Nephron (organoid): ENCODE results near the gene TLX1.

Source experiments
- H3K27ac Mint-ChIP-seq, 3 experiments: 2 replicates each; pipeline ENCODE4 v1.8.0; 2020; ENCODE audit warnings: mixed read lengths in 3 of 3, mild to moderate bottlenecking in 2 of 3, moderate library complexity in 1 of 3
- H3K27me3 Mint-ChIP-seq: 2 replicates; pipeline ENCODE4 v1.8.0; 2021; ENCODE audit warnings: low read depth, mild to moderate bottlenecking, moderate library complexity, mixed read lengths
- H3K36me3 Mint-ChIP-seq: 2 replicates; pipeline ENCODE4 v1.8.0; 2020; ENCODE audit warnings: low read depth, mixed read lengths
- H3K4me1 Mint-ChIP-seq: 2 replicates; pipeline ENCODE4 v1.8.0; 2020; ENCODE audit warnings: mixed read lengths
- H3K4me3 Mint-ChIP-seq, 3 experiments: 2 replicates each; pipeline ENCODE4 v1.8.0; 2020; ENCODE audit warnings: mild to moderate bottlenecking in 3 of 3, mixed read lengths in 3 of 3, moderate library complexity in 2 of 3
- H3K9me3 Mint-ChIP-seq: 2 replicates; pipeline ENCODE4 v1.8.0; 2020; ENCODE audit warnings: mixed read lengths
- CTCF ChIP-seq, 3 experiments: fragments of 200-600 bp; sonication (generic); IDR thresholded peaks; one replicate each; pipeline ENCODE4 v1.5.0; 2021; ENCODE audit warnings: antibody characterized with exemption in 3 of 3; ENCODE audit not compliant: unreplicated experiment in 3 of 3

The TLX1 gene

GRCh38 chr10:101134299-101135127 lies 3.4 kb downstream of the TLX1 start:
- Mint-ChIP-seq H3K27me3 (peaks cover 97% of the 10 kb centered on the region), H3K27ac (no peak overlapping the region), H3K9me3 (no peaks in the 10 kb centered on the region), H3K4me1 (peaks cover 17% of the 10 kb centered on the region), H3K4me3 (peak overlapping the region; percentile 14 to 69 (median 58)), H3K36me3 (no peaks in the 10 kb centered on the region)
- no peak for TF ChIP-seq CTCF (IDR thresholded peaks at IDR 0.05; ENCODE audit: unreplicated experiment in 3 of 3)

GRCh38 chr10:101135141-101136006 lies 4.3 kb downstream of the TLX1 start:
- Mint-ChIP-seq H3K4me1 (peaks cover 11% of the 10 kb centered on the region), H3K4me3 (peak overlapping the region; percentile 14 to 67 (median 58)), H3K27ac (no peak overlapping the region), H3K9me3 (no peaks in the 10 kb centered on the region), H3K27me3 (peaks cover 97% of the 10 kb centered on the region), H3K36me3 (no peaks in the 10 kb centered on the region)
- no peak for TF ChIP-seq CTCF (IDR thresholded peaks at IDR 0.05; ENCODE audit: unreplicated experiment in 3 of 3)

- TF ChIP-seq CTCF (IDR thresholded peaks at IDR 0.05; ENCODE audit: unreplicated experiment in 3 of 3): no peak
- Mint-ChIP-seq H3K36me3 (no peaks in the 10 kb centered on the region), H3K27me3 (peaks cover 97% of the 10 kb centered on the region), H3K4me3 (no peak overlapping the region), H3K27ac (no peak overlapping the region), H3K4me1 (peaks cover 11% of the 10 kb centered on the region), H3K9me3 (no peaks in the 10 kb centered on the region)
Observed at GRCh38 chr10:101136007-101136707, 5.1 kb downstream of the TLX1 start.

- no peak for TF ChIP-seq CTCF (IDR thresholded peaks at IDR 0.05; ENCODE audit: unreplicated experiment in 3 of 3)
- Mint-ChIP-seq H3K4me1 (peaks cover 11% of the 10 kb centered on the region), H3K27me3 (peaks cover 99% of the 10 kb centered on the region), H3K27ac (no peak overlapping the region), H3K9me3 (no peaks in the 10 kb centered on the region), H3K4me3 (no peak overlapping the region), H3K36me3 (no peaks in the 10 kb centered on the region)
Observed at GRCh38 chr10:101136708-101137121, 5.6 kb downstream of the TLX1 start.

- Mint-ChIP-seq H3K4me1 (peaks cover 11% of the 10 kb centered on the region), H3K9me3 (peaks cover 2% of the 10 kb centered on the region), H3K27ac (no peak overlapping the region), H3K36me3 (no peaks in the 10 kb centered on the region), H3K27me3 (peaks cover 100% of the 10 kb centered on the region), H3K4me3 (no peak overlapping the region)
- no peak for TF ChIP-seq CTCF (IDR thresholded peaks at IDR 0.05; ENCODE audit: unreplicated experiment in 3 of 3)
Observed at GRCh38 chr10:101137271-101137670, 6.2 kb downstream of the TLX1 start.
